MM.1S (cell line): ENCODE measurements around the gene ENTPD2.

ENCODE experiments used
- CTCF ChIP-seq: fragments of 300-600 bp; sonication (generic); IDR thresholded peaks from 2 replicates; pipeline ENCODE4 v1.5.1; 2016; ENCODE audit warnings: antibody characterized with exemption, low read length, mixed read lengths
- EZH2 ChIP-seq: fragments of 300-600 bp; sonication (generic); optimal IDR thresholded peaks from 2 replicates; pipeline ENCODE3; 2017; ENCODE audit warnings: low read depth, mild to moderate bottlenecking, antibody characterized with exemption, low read length, mixed read lengths

GRCh38 chr9:137028263-137029057 lies 25.4 kb downstream of the ENTPD2 start:
- TF ChIP-seq CTCF (peak; percentile 54), EZH2 (no peak)
